ENCODE data around the gene AKIP1. TPM values are rescaled to one million over a fixed set of nuclear protein-coding genes. Genes with fewer than 3 reads are reported as not detected.

AKIP1 gene
- total and polyA plus RNA-seq, 2 donors (not counting 3 experiments of a cell fraction or from before 2014, with no cell fraction given): 21.9 to 32.4 TPM

- no TSS peak for BruUV-seq (replicated peaks)
- H3K9me1 ChIP-seq (replicated peaks; ENCODE audit: control insufficient read depth, extremely low read depth, insufficient read depth, low read length): no peaks in the 10 kb centered on the region
- H3K9ac ChIP-seq (replicated peaks; ENCODE audit: extremely low read depth, insufficient read depth, low read length): peak overlapping the region; percentile 38
- no peak for TF ChIP-seq FOS (IDR thresholded peaks at IDR 0.05; ENCODE audit: borderline replicate concordance, insufficient read depth, low read length)
- TF ChIP-seq MYC (IDR thresholded peaks at IDR 0.05; ENCODE audit: low read depth, low read length): no peak
- TF ChIP-seq JUN (IDR thresholded peaks at IDR 0.05; ENCODE audit: borderline replicate concordance, insufficient read depth, insufficient read length, low read depth): no peak
- peak overlapping the region; percentile 26 to 95 (median 63) for H3K4me3 ChIP-seq (replicated peaks in 1 of 3; ENCODE audit: insufficient read depth in 1 of 3, low read depth in 1 of 3, low read length in 3 of 3)
- H4K20me1 ChIP-seq (replicated peaks; ENCODE audit: control insufficient read depth, extremely low read depth, insufficient read depth, low read length): no peaks in the 10 kb centered on the region
- peak overlapping the region; percentile 88 for H3K4me2 ChIP-seq (ENCODE audit: insufficient read depth, low read length)
- peaks cover 6% of the 10 kb centered on the region for H3K79me2 ChIP-seq (ENCODE audit: control insufficient read depth, insufficient read depth, low read length)
- no peaks in the 10 kb centered on the region for H3K9me3 ChIP-seq (replicated peaks; ENCODE audit: control insufficient read depth, insufficient read depth, low read length)
- no peak for FAIRE-seq
- intact Hi-C loops (cut with micrococcal nuclease): loop anchor here (2.0 to 10.0 kb wide), 5 partner anchors 40 to 354 kb away; partner anchors contain the start of genes DENND5A, NRIP3 and TMEM9B
- peak overlapping the region; percentile 95 for H2AFZ ChIP-seq (ENCODE audit: low read depth, low read length)
- dilution Hi-C loops (cut with MboI; ENCODE audit: extremely low pct_ligation_motif_present, low sequenced_read_pairs): no loop called here
- peaks cover 32% of the 10 kb centered on the region for H3K4me1 ChIP-seq (ENCODE audit: control insufficient read depth, extremely low read depth, insufficient read depth, low read length)
- no peaks in the 10 kb centered on the region for H3K36me3 ChIP-seq (ENCODE audit: control insufficient read depth in 2 of 2, extremely low read depth in 1 of 2, insufficient read depth in 2 of 2, low read length in 2 of 2)
- H3K27ac ChIP-seq (ENCODE audit: insufficient read depth, low read depth, low read length): no peak overlapping the region
- H3K27me3 ChIP-seq (ENCODE audit: control insufficient read depth in 2 of 2, insufficient read depth in 2 of 2, low read length in 2 of 2): no peaks in the 10 kb centered on the region
- peak; percentile 22 for DNase-seq (ENCODE audit: low read depth, low spot score)
- POLR2A ChIA-PET: interaction anchor here (0.6 to 0.9 kb wide), 2 partner anchors 76 to 228 kb away, joined by 9 read pairs; partner anchors contain the start of genes RPL27A and TRIM66
- CTCF ChIA-PET: interaction anchor here (0.6 to 2.8 kb wide), 5 partner anchors 49 to 596 kb away, joined by 3 to 16 read pairs (median 5); no protein-coding TSS in a partner anchor
Measured at GRCh38 chr11:8910649-8911026, 351 bp upstream of the AKIP1 start.

DNA sequence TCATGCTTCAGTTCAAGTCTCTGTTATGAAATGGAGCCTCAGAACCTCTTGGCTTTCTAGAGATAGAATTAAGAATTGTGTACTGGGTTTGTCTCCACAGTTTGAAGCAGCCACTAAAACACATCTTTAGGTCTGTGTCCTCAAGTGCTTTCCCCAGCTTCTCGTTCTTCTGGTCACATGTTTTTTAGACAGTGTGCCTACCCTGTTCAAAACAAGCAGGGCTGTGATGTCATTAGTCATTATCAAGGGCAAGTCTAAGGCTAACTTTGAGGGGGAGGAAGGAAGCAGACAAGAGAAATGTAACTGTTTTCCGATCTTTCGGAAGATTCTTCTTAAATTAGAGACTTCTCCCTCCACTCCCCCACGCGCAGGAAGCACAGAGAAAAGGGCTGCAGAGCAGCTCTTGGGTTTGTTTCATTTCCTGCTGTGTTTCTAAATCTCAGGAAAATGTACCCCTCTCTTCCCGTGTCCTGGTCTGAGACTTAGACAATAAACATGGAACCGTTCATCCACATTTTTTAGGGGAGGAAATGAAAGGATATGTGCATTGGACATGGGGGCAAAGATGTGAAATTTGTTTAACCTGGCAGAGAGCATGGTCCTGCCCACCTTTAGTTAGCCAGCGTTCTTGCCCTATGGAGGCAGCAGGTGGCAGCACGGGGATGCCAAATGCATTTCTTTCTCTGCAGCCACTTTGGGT, 3.1 kb downstream of the AKIP1 start:
- BruUV-seq (replicated peaks): no TSS peak
- no peaks in the 10 kb centered on the region for H3K27me3 ChIP-seq (ENCODE audit: control insufficient read depth in 2 of 2, insufficient read depth in 2 of 2, low read length in 2 of 2)
- ChIA-PET POLR2A (no interaction called here), CTCF (interaction anchor here (0.6 to 2.6 kb wide), 21 partner anchors 9 to 593 kb away, joined by 3 to 140 read pairs (median 5); partner anchors contain the start of genes ASCL3 and TMEM9B)
- peak; percentile 57 for DNase-seq (ENCODE audit: low read depth, low spot score)
- H3K4me3 ChIP-seq (replicated peaks in 1 of 3; ENCODE audit: insufficient read depth in 1 of 3, low read depth in 1 of 3, low read length in 3 of 3): peak overlapping the region in 1 of 3 experiments; percentile 17
- H4K20me1 ChIP-seq (replicated peaks; ENCODE audit: control insufficient read depth, extremely low read depth, insufficient read depth, low read length): no peaks in the 10 kb centered on the region
- FAIRE-seq: peak; percentile 83
- TF ChIP-seq, protein P1, sequence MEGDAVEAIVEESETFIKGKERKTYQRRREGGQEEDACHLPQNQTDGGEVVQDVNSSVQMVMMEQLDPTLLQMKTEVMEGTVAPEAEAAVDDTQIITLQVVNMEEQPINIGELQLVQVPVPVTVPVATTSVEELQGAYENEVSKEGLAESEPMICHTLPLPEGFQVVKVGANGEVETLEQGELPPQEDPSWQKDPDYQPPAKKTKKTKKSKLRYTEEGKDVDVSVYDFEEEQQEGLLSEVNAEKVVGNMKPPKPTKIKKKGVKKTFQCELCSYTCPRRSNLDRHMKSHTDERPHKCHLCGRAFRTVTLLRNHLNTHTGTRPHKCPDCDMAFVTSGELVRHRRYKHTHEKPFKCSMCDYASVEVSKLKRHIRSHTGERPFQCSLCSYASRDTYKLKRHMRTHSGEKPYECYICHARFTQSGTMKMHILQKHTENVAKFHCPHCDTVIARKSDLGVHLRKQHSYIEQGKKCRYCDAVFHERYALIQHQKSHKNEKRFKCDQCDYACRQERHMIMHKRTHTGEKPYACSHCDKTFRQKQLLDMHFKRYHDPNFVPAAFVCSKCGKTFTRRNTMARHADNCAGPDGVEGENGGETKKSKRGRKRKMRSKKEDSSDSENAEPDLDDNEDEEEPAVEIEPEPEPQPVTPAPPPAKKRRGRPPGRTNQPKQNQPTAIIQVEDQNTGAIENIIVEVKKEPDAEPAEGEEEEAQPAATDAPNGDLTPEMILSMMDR (IDR thresholded peaks at IDR 0.05; ENCODE audit: extremely low read depth in 1 of 2, insufficient read depth in 1 of 2, low read depth in 1 of 2, low read length in 2 of 2): peak; percentile 72 to 79
- TF ChIP-seq GATA2 (IDR thresholded peaks at IDR 0.05; ENCODE audit: insufficient read depth, insufficient read length, low read depth, low read length): no peak
- H3K27ac ChIP-seq (ENCODE audit: insufficient read depth, low read depth, low read length): no peak overlapping the region
- peak overlapping the region; percentile 47 for H3K4me2 ChIP-seq (ENCODE audit: insufficient read depth, low read length)
- H3K9me1 ChIP-seq (replicated peaks; ENCODE audit: control insufficient read depth, extremely low read depth, insufficient read depth, low read length): no peaks in the 10 kb centered on the region
- H3K36me3 ChIP-seq (ENCODE audit: control insufficient read depth in 2 of 2, extremely low read depth in 1 of 2, insufficient read depth in 2 of 2, low read length in 2 of 2): peaks cover 3 to 8% of the 10 kb centered on the region in 2 experiments
- peak overlapping the region; percentile 15 for H3K9ac ChIP-seq (replicated peaks; ENCODE audit: extremely low read depth, insufficient read depth, low read length)
- peaks cover 22% of the 10 kb centered on the region for H3K4me1 ChIP-seq (ENCODE audit: control insufficient read depth, extremely low read depth, insufficient read depth, low read length)
- intact Hi-C loops (cut with micrococcal nuclease): loop anchor here (1.0 to 10.0 kb wide), 6 partner anchors 45 to 593 kb away; partner anchors contain the start of genes DENND5A, NRIP3 and ZNF143
- no peaks in the 10 kb centered on the region for H3K9me3 ChIP-seq (replicated peaks; ENCODE audit: control insufficient read depth, insufficient read depth, low read length)
- H2AFZ ChIP-seq (ENCODE audit: low read depth, low read length): peak overlapping the region; percentile 9
- peaks cover 6% of the 10 kb centered on the region for H3K79me2 ChIP-seq (ENCODE audit: control insufficient read depth, insufficient read depth, low read length)
- dilution Hi-C loops (cut with MboI; ENCODE audit: extremely low pct_ligation_motif_present, low sequenced_read_pairs): no loop called here
